ENCODE results near the gene TAS1R3. TPM values are rescaled to one million over a fixed set of nuclear protein-coding genes. Genes with fewer than 3 reads are reported as not detected.

TAS1R3 gene
- total RNA-seq, 2 experiments from 2014 or later: 0.13 to 0.14 TPM

- Mint-ChIP-seq H3K27ac (no peak overlapping the region), H3K36me3 (ENCODE audit: low read depth) (no peaks in the 10 kb centered on the region), H3K27me3 (no peaks in the 10 kb centered on the region), H3K4me3 (no peak overlapping the region), H3K4me1 (ENCODE audit: low read depth) (peaks cover 2% of the 10 kb centered on the region), H3K9me3 (no peaks in the 10 kb centered on the region)
- TF ChIP-seq, protein P1, sequence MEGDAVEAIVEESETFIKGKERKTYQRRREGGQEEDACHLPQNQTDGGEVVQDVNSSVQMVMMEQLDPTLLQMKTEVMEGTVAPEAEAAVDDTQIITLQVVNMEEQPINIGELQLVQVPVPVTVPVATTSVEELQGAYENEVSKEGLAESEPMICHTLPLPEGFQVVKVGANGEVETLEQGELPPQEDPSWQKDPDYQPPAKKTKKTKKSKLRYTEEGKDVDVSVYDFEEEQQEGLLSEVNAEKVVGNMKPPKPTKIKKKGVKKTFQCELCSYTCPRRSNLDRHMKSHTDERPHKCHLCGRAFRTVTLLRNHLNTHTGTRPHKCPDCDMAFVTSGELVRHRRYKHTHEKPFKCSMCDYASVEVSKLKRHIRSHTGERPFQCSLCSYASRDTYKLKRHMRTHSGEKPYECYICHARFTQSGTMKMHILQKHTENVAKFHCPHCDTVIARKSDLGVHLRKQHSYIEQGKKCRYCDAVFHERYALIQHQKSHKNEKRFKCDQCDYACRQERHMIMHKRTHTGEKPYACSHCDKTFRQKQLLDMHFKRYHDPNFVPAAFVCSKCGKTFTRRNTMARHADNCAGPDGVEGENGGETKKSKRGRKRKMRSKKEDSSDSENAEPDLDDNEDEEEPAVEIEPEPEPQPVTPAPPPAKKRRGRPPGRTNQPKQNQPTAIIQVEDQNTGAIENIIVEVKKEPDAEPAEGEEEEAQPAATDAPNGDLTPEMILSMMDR (IDR thresholded peaks at IDR 0.05): no peak
- POLR2A ChIA-PET: interaction anchor here (1.2 kb wide), 1 partner anchor 19 kb away, joined by 3 read pairs; the partner anchor contains the start of gene UBE2J2
- ATAC-seq (no peak), DNase-seq (no peak)
- intact Hi-C loops (cut with micrococcal nuclease): no loop called here
- CTCF ChIA-PET: interaction anchor here (0.7 to 3.2 kb wide), 12 partner anchors 8 to 308 kb away, joined by 3 to 37 read pairs (median 4); no protein-coding TSS in a partner anchor
These were observed 38.7 kb upstream of the TAS1R3 start for GRCh38 chr1:1292442-1292779.

- intact Hi-C loops (cut with micrococcal nuclease): no loop called here
- no peaks in the 10 kb centered on the region for H3K9me3 Mint-ChIP-seq
- ChIA-PET CTCF (interaction anchor here (1.4 to 3.2 kb wide), 4 partner anchors 12 to 261 kb away, joined by 5 to 37 read pairs (median 20); no protein-coding TSS in a partner anchor), POLR2A (interaction anchor here (1.2 kb wide), 1 partner anchor 19 kb away, joined by 3 read pairs; the partner anchor contains the start of gene UBE2J2)
- ATAC-seq (no peak), DNase-seq (no peak)
- TF ChIP-seq, protein P1 (IDR thresholded peaks at IDR 0.05): no peak
- no peak overlapping the region for H3K4me3 Mint-ChIP-seq
- H3K27me3 Mint-ChIP-seq: no peaks in the 10 kb centered on the region
- H3K27ac Mint-ChIP-seq: no peak overlapping the region
- H3K4me1 Mint-ChIP-seq (ENCODE audit: low read depth): peaks cover 2% of the 10 kb centered on the region
- no peaks in the 10 kb centered on the region for H3K36me3 Mint-ChIP-seq (ENCODE audit: low read depth)
These were observed 38.2 kb upstream of the TAS1R3 start for GRCh38 chr1:1292851-1293250.

DNA sequence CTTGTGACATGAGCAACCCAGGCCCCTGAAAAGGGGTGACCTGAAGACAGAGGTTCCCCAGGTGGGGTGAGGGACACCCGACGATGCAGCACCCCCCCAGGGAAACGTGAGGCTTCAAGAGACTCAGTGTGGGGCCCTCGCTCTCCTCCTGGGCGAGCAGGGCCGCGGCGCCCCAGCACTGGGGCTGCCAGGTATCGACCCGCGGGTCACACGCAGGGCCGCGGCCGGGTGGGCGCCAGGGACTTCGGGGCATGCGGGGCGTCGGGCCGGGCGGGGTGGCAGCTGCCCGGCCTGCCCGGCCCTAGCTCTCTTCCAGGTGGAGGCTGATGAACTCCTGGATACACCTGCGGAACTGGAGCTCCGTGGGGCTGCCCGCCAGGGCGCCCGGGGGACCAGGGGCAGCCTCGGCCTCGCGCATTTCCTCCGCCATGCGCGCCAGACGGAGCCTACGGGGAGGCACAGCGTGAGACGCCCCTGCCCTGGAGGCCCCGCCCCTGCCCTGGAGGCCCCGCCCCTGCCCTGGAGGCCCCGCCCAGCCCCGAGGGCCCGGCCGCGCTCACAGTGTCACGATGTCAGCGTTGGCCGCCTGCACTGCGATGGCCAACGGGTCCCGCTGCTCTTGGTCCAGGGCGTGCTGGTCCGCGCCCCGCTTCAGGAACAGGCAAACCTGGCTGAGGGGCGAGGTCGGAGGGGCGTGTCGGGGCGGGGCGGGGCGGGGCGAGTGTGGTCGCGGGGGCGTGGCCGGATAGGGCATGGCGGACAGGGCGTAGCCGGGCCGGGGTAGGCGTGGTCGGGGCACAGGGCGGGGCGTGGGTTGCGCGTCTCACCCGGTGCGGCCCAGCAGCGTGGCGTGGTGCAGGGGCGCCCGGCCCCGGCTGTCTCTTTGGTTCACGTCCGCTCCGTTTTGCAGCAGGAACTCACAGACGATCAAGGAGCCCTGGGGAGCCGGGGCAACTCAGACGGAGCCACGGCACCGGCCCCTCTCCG is 37.5 kb upstream of the TAS1R3 start:
- DNase-seq (no peak), ATAC-seq (no peak)
- H3K4me1 Mint-ChIP-seq (ENCODE audit: low read depth): peaks cover 2% of the 10 kb centered on the region
- CTCF ChIA-PET: no interaction called here
- no peaks in the 10 kb centered on the region for H3K27me3 Mint-ChIP-seq
- H3K4me3 Mint-ChIP-seq: no peak overlapping the region
- TF ChIP-seq, protein P1 (IDR thresholded peaks at IDR 0.05): no peak
- H3K9me3 Mint-ChIP-seq: no peaks in the 10 kb centered on the region
- no peaks in the 10 kb centered on the region for H3K36me3 Mint-ChIP-seq (ENCODE audit: low read depth)
- POLR2A ChIA-PET: no interaction called here
- intact Hi-C loops (cut with micrococcal nuclease): no loop called here
- H3K27ac Mint-ChIP-seq: no peak overlapping the region

DNA sequence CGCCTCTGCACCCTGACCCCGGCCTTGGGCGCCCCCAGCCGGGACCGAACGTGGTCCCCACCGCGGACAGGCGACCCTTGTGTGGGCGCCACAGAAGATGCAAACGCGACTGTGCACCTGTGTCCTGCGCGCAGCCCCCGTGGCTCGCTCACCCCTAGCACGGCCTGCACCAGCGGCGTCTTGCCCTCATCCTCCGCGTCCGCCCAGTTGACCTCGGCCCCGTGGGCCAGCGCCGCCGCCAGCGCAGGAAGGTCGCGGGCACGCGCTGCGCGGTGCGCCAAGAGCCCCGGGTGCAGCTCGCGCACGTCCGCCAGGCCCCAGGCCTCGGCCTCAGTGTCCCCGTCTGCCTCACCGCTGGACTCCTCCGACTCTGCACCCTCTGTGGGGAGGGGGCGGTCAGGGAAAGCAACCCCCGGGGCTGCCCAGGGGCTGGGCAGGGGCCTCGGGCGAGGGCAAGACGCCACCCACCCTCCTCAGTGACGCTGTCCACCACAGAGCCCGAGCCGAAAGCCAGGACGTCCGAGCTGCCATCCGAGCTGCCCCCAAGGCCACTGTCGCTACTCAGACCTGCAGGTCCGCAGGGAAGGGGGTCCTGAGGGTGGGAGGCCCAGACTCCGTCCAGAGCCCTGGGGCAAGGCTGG is 36.7 kb upstream of the TAS1R3 start:
- TF ChIP-seq, protein P1 (IDR thresholded peaks at IDR 0.05): no peak
- Mint-ChIP-seq H3K4me3 (no peak overlapping the region), H3K27me3 (no peaks in the 10 kb centered on the region), H3K27ac (no peak overlapping the region), H3K4me1 (ENCODE audit: low read depth) (peaks cover 2% of the 10 kb centered on the region), H3K9me3 (no peaks in the 10 kb centered on the region), H3K36me3 (ENCODE audit: low read depth) (no peaks in the 10 kb centered on the region)
- ChIA-PET POLR2A (interaction anchor here (0.8 kb wide), 1 partner anchor 20 kb away, joined by 3 read pairs; no protein-coding TSS in a partner anchor), CTCF (interaction anchor here (1.1 kb wide), 1 partner anchor 10 kb away, joined by 3 read pairs; no protein-coding TSS in a partner anchor)
- intact Hi-C loops (cut with micrococcal nuclease): no loop called here
- DNase-seq (no peak), ATAC-seq (no peak)
